ENCODE data around the gene RNASEH2A.

Gene RNASEH2A

DNA sequence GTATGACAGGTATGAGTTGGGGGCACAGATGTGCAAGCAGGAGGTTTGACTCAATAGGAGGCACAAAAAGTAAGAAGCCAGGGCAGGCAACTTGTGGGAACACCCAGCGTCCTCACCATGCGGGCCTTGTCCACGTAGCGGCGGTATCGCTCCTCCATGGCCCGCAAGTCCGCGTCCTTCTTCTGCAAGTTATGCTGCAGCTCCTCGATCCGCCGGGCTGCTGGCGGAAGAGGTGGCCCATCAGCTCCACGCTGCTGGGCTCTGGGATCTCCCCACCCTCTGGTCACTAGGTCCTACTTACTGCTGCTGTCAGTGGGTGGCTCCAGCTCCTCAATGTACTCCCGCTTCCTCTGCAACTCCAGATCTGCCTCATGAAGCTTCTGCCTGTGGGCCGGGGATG, 41.7 kb upstream of the RNASEH2A start:
- H3K27me3 ChIP-seq (ENCODE audit: insufficient read depth, poor library complexity, severe bottlenecking), result no peaks in the 10 kb centered on the region
- no peak overlapping the region for H3K4me3 ChIP-seq (ENCODE audit: severe bottlenecking)
- peaks cover 51% of the 10 kb centered on the region for H3K36me3 ChIP-seq (ENCODE audit: low read depth)
- ATAC-seq (ENCODE audit: low read depth) (no peak), DNase-seq (ENCODE audit: low spot score) (no peak)
- H3K27ac ChIP-seq (ENCODE audit: poor library complexity, severe bottlenecking), result no peak overlapping the region
- H3K9me3 ChIP-seq (ENCODE audit: severe bottlenecking), result no peaks in the 10 kb centered on the region
- no peak for TF ChIP-seq CTCF (IDR thresholded peaks at IDR 0.05; ENCODE audit: poor library complexity, severe bottlenecking)
- no peaks in the 10 kb centered on the region for H3K4me1 ChIP-seq (ENCODE audit: insufficient read depth, poor library complexity, severe bottlenecking)

DNA sequence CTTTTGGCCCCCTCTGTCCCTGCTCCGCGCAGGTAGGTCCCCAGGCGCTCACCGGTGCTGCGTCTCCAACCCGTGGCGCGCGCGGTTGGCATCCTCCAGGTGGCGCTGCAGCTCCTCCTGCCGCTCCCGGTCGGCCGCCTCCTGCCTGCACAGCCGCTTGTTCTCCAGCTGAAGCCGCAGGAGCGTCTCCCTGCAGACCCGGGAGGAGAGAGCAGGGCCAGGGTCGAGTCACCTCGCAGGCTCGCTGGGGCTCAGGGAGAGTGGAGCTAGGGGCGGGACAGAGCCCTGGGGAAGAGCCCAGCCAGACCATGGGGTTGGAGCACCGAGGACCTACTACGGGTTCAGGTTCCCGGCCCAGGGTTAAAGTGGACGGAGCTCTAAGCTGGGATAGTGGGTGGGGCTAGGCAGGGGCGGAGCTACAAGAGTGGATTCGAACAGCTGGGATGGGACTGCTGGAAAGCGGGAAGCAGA, 40.3 kb upstream of the RNASEH2A start:
- Histone ChIP-seq H3K4me1 (ENCODE audit: insufficient read depth, poor library complexity, severe bottlenecking) (no peaks in the 10 kb centered on the region), H3K27me3 (ENCODE audit: insufficient read depth, poor library complexity, severe bottlenecking) (no peaks in the 10 kb centered on the region), H3K36me3 (ENCODE audit: low read depth) (peaks cover 55% of the 10 kb centered on the region), H3K9me3 (ENCODE audit: severe bottlenecking) (no peaks in the 10 kb centered on the region), H3K4me3 (ENCODE audit: severe bottlenecking) (no peak overlapping the region), H3K27ac (ENCODE audit: poor library complexity, severe bottlenecking) (no peak overlapping the region)
- DNase-seq (ENCODE audit: low spot score), result no peak
- ATAC-seq (ENCODE audit: low read depth), result peak; percentile 25; the same call in 1 of the 3 replicates
- TF ChIP-seq CTCF (IDR thresholded peaks at IDR 0.05; ENCODE audit: poor library complexity, severe bottlenecking), result no peak

- no peak for DNase-seq (ENCODE audit: low spot score)
- ATAC-seq (ENCODE audit: low read depth), result no peak
Measured at GRCh38 chr19:12767150-12767549, 39.2 kb upstream of the RNASEH2A start.

GRCh38 chr19:12767666-12768065, 38.7 kb upstream of the RNASEH2A start:
- Histone ChIP-seq H3K9me3 (ENCODE audit: severe bottlenecking) (no peaks in the 10 kb centered on the region), H3K4me3 (ENCODE audit: severe bottlenecking) (no peak overlapping the region), H3K27me3 (ENCODE audit: insufficient read depth, poor library complexity, severe bottlenecking) (no peaks in the 10 kb centered on the region), H3K36me3 (ENCODE audit: low read depth) (peaks cover 54% of the 10 kb centered on the region), H3K4me1 (ENCODE audit: insufficient read depth, poor library complexity, severe bottlenecking) (no peaks in the 10 kb centered on the region), H3K27ac (ENCODE audit: poor library complexity, severe bottlenecking) (no peak overlapping the region)
- no peak for DNase-seq (ENCODE audit: low spot score)
- no peak for TF ChIP-seq CTCF (IDR thresholded peaks at IDR 0.05; ENCODE audit: poor library complexity, severe bottlenecking)
- ATAC-seq (ENCODE audit: low read depth), result no peak

More at GRCh38 chr19:12767150-12767549, 39.2 kb upstream of the RNASEH2A start:
- Histone ChIP-seq H3K9me3 (ENCODE audit: severe bottlenecking) (no peaks in the 10 kb centered on the region), H3K36me3 (ENCODE audit: low read depth) (peaks cover 58% of the 10 kb centered on the region), H3K4me1 (ENCODE audit: insufficient read depth, poor library complexity, severe bottlenecking) (no peaks in the 10 kb centered on the region), H3K27ac (ENCODE audit: poor library complexity, severe bottlenecking) (no peak overlapping the region), H3K4me3 (ENCODE audit: severe bottlenecking) (no peak overlapping the region), H3K27me3 (ENCODE audit: insufficient read depth, poor library complexity, severe bottlenecking) (no peaks in the 10 kb centered on the region)
- no peak for TF ChIP-seq CTCF (IDR thresholded peaks at IDR 0.05; ENCODE audit: poor library complexity, severe bottlenecking)

DNA sequence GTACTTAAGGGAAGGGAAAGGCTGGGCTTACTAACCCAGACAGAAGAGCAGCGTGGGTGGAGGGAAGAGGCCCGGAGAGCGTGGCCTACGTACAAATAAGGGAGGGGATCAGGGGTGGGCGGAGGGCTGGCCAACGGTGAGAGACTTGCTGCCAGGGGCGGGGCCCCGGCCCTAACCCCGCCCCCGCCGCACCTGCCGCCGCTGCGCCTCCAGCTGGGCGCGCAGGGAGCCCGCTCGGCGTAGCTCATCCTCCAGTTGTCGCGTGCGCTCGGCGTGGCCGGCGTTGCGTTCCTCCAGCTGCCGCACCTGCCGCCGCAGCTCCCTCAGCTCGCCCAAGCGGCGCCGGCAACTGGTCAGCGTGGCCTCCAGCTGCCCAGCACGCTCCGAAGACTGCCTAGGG, 36.7 kb upstream of the RNASEH2A start:
- H3K36me3 ChIP-seq (ENCODE audit: low read depth), result peaks cover 45% of the 10 kb centered on the region
- no peaks in the 10 kb centered on the region for H3K27me3 ChIP-seq (ENCODE audit: insufficient read depth, poor library complexity, severe bottlenecking)
- no peaks in the 10 kb centered on the region for H3K9me3 ChIP-seq (ENCODE audit: severe bottlenecking)
- no peak overlapping the region for H3K27ac ChIP-seq (ENCODE audit: poor library complexity, severe bottlenecking)
- no peak for ATAC-seq (ENCODE audit: low read depth)
- no peaks in the 10 kb centered on the region for H3K4me1 ChIP-seq (ENCODE audit: insufficient read depth, poor library complexity, severe bottlenecking)
- no peak for DNase-seq (ENCODE audit: low spot score)
- no peak overlapping the region for H3K4me3 ChIP-seq (ENCODE audit: severe bottlenecking)
- no peak for TF ChIP-seq CTCF (IDR thresholded peaks at IDR 0.05; ENCODE audit: poor library complexity, severe bottlenecking)
